NCI-H2107 treated with DMSO at 0.1 percent for 48 hours (cell line): ENCODE results near the gene PAQR4.

Source experiments
- DNase-seq: peaks from one replicate; lab custom pipeline; 2025; ENCODE audit not compliant: unreplicated experiment; lab: John Stamatoyannopoulos, UW

The PAQR4 gene

GRCh38 chr16:2977440-2977839 is 8.3 kb downstream of the PAQR4 start:
- peak; percentile 65 for DNase-seq

GRCh38 chr16:2979669-2980226 is 10.6 kb downstream of the PAQR4 start:
- no peak for DNase-seq

GRCh38 chr16:2980227-2981176 is 11.4 kb downstream of the PAQR4 start, which contains the start of gene PKMYT1:
PKMYT1 (minus strand) TSS chr16:2980446; CDS start chr16:2979657, 789 bp downstream.
- peak; percentile 79 for DNase-seq

GRCh38 chr16:2981177-2981898 is 12.2 kb downstream of the PAQR4 start:
- DNase-seq = no peak

GRCh38 chr16:2981899-2982250 is 12.7 kb downstream of the PAQR4 start:
- DNase-seq = no peak

- DNase-seq = no peak
Observed at GRCh38 chr16:2982402-2982801, 13.3 kb downstream of the PAQR4 start.

- peak; percentile 49 for DNase-seq
Observed at GRCh38 chr16:2983706-2984136, 14.6 kb downstream of the PAQR4 start.

GRCh38 chr16:2985462-2985861 is 16.3 kb downstream of the PAQR4 start:
- DNase-seq = no peak

GRCh38 chr16:2985893-2986355 is 16.8 kb downstream of the PAQR4 start:
- no peak for DNase-seq

- no peak for DNase-seq
Observed at GRCh38 chr16:2986623-2987188, 17.6 kb downstream of the PAQR4 start.

- DNase-seq = no peak
Observed at GRCh38 chr16:2987286-2987685, 18.1 kb downstream of the PAQR4 start.

GRCh38 chr16:2987833-2988232 is 18.7 kb downstream of the PAQR4 start:
- peak; percentile 60 for DNase-seq

- no peak for DNase-seq
Observed at GRCh38 chr16:2988590-2989099, 19.5 kb downstream of the PAQR4 start.

- DNase-seq = no peak
Observed at GRCh38 chr16:2990891-2991290, 21.7 kb downstream of the PAQR4 start.

GRCh38 chr16:2991566-2992261 is 22.6 kb downstream of the PAQR4 start:
- no peak for DNase-seq

- no peak for DNase-seq
Observed at GRCh38 chr16:2992383-2993081, 23.4 kb downstream of the PAQR4 start.

- DNase-seq = no peak
Observed at GRCh38 chr16:2996298-2996697, 27.1 kb downstream of the PAQR4 start.

GRCh38 chr16:2999929-3000328 is 30.8 kb downstream of the PAQR4 start:
- no peak for DNase-seq

GRCh38 chr16:3000540-3000939 is 31.4 kb downstream of the PAQR4 start:
- no peak for DNase-seq

- no peak for DNase-seq
Observed at GRCh38 chr16:3001316-3001715, 32.2 kb downstream of the PAQR4 start.
